ENCODE measurements around the gene ZNF827.

The ZNF827 gene

DNA sequence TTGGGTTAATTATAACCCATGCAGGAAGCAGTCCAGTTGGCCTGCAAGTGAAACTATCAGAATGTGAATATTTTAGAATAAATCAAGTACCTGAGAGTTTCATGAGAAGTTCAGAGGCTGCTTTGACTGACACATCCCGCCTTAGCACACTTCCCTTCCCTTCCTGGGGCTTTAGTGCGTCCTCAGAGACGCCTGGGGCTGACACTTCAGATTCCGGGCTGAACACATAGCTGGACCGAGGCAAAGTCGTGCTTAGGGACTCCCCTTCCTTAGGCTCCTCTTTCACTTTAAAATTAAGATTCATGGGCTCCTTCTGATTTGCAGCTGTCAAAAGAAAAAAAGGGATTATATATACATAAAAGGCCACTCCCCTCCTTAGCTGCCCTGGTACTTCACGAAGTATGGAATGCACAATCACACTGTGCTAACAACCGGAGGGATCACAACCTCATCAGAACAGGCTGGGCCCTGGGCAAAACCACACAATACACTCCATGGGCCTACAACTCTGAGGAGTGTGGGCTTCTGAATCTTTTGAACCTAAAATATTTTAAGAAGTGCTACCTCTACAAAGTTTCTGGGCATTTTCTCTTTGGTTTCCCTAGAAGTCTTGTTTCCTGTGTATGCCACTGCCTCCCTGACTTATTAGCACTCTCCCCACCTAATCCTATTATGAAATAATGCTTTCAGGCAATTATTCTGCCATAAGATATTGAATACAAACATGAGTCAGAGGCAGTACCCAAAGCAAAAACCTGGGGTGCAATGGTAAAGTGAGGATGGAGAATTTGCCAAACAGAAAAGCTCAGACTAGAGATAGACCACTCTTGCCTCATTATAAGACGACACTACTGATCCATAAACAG, 68.2 kb downstream of the ZNF827 start:
- no peak overlapping the region for H3K4me3 ChIP-seq
- no peaks in the 10 kb centered on the region for H3K27me3 ChIP-seq
- H3K9me3 ChIP-seq: no peaks in the 10 kb centered on the region
- no peak for DNase-seq
- peaks cover 0 to 24% (median 17%) of the 10 kb centered on the region in 4 donors for H3K4me1 ChIP-seq
- no peak overlapping the region for H3K27ac ChIP-seq
- H3K36me3 ChIP-seq: peaks cover 0 to 15% (median 0%) of the 10 kb centered on the region in 3 donors
- TF ChIP-seq, protein P1, sequence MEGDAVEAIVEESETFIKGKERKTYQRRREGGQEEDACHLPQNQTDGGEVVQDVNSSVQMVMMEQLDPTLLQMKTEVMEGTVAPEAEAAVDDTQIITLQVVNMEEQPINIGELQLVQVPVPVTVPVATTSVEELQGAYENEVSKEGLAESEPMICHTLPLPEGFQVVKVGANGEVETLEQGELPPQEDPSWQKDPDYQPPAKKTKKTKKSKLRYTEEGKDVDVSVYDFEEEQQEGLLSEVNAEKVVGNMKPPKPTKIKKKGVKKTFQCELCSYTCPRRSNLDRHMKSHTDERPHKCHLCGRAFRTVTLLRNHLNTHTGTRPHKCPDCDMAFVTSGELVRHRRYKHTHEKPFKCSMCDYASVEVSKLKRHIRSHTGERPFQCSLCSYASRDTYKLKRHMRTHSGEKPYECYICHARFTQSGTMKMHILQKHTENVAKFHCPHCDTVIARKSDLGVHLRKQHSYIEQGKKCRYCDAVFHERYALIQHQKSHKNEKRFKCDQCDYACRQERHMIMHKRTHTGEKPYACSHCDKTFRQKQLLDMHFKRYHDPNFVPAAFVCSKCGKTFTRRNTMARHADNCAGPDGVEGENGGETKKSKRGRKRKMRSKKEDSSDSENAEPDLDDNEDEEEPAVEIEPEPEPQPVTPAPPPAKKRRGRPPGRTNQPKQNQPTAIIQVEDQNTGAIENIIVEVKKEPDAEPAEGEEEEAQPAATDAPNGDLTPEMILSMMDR (IDR thresholded peaks at IDR 0.05): no peak
- intact Hi-C loops (cut with DNase I; ENCODE audit: low total_unique reads): no loop called here

DNA sequence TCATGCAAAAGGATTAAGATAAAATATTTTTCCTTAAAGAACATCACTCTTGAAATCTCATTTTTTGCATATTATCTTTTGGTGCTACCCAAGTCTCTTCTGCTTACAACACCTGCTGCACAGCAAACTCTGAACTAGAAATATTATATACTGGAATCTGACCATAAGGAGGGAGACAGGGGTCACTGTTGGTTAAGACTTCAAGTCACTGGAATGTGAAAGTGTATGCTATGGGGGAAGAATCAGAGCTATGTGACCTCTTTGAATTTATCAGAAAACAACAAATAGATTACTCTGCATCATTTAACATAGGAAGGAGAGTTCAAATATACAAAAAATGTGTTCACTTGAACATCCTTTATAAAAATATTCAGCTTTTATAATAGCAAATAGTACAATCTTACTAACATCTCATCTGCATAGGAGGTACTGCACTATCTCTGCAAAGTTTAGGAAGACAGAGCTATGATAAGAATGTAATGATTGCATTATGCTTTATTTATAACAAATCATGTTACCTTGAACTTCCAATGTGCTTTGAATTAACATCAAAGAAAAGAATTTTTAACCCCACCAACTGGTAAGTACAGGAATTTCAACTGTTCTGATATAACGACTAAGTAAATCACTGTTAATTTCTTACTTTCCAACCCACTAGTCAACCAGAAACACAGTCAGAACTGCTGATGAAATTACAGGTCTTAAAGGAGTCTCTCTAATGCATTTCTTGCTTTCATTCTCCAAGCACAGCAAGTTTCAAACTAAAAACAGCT, 69.8 kb downstream of the ZNF827 start:
- TF ChIP-seq, protein P1 (IDR thresholded peaks at IDR 0.05): no peak
- no peak overlapping the region for H3K4me3 ChIP-seq
- intact Hi-C loops (cut with DNase I; ENCODE audit: low total_unique reads): no loop called here
- peaks cover 0 to 32% (median 20%) of the 10 kb centered on the region in 4 donors for H3K4me1 ChIP-seq
- no peak for DNase-seq
- H3K27ac ChIP-seq: no peak overlapping the region
- peaks cover 0 to 15% (median 0%) of the 10 kb centered on the region in 3 donors for H3K36me3 ChIP-seq
- no peaks in the 10 kb centered on the region for H3K9me3 ChIP-seq
- no peaks in the 10 kb centered on the region for H3K27me3 ChIP-seq

DNA sequence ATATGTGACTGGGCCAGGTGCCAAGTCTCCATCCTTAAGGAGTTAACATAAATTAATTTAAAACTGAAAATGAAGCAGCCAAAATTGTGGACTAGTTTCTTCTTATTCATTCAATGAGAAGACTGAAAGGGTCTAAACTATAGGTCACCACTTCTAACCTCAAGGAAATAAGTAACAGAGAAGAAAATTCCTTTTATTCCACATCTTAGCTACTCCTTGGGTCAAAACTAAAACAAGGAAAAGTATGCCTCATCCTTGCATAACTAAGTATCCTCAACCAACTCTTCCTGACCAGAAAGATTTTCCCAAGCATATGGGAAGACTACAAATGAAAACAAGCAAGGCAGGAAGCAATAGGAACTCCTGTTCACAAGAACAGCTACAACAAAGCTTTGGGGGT, 71.2 kb downstream of the ZNF827 start:
- no peaks in the 10 kb centered on the region for H3K9me3 ChIP-seq
- H3K4me1 ChIP-seq: peaks cover 0 to 35% (median 24%) of the 10 kb centered on the region in 4 donors
- no peak overlapping the region for H3K27ac ChIP-seq
- intact Hi-C loops (cut with DNase I; ENCODE audit: low total_unique reads): no loop called here
- H3K36me3 ChIP-seq: peaks cover 0 to 13% (median 0%) of the 10 kb centered on the region in 3 donors
- no peaks in the 10 kb centered on the region for H3K27me3 ChIP-seq
- DNase-seq: no peak
- TF ChIP-seq, protein P1 (IDR thresholded peaks at IDR 0.05): no peak
- no peak overlapping the region for H3K4me3 ChIP-seq

DNA sequence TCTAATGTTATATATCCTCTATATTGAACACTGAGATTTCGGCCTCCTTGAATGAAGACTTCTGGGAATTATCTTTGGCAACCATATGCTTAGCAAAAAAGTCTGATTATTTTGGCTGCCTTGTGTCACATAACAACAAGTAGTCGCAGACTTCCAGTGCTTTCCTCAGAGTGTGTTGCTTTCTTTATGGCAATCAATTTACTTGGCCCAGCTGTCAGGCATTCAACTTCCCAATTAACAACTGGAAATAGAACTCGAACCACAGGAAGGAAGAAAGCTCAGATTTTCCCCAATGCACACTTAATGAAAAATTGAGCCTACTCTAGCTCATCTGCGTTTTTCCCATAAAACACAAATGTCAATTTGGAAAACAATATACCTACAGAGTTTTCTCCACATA, 71.6 kb downstream of the ZNF827 start:
- TF ChIP-seq, protein P1 (IDR thresholded peaks at IDR 0.05): no peak
- Histone ChIP-seq H3K9me3 (no peaks in the 10 kb centered on the region), H3K27me3 (no peaks in the 10 kb centered on the region), H3K27ac (no peak overlapping the region), H3K4me3 (no peak overlapping the region), H3K4me1 (peaks cover 0 to 39% (median 25%) of the 10 kb centered on the region in 4 donors), H3K36me3 (peaks cover 0 to 9% (median 0%) of the 10 kb centered on the region in 3 donors)
- DNase-seq: no peak
- intact Hi-C loops (cut with DNase I; ENCODE audit: low total_unique reads): no loop called here

DNA sequence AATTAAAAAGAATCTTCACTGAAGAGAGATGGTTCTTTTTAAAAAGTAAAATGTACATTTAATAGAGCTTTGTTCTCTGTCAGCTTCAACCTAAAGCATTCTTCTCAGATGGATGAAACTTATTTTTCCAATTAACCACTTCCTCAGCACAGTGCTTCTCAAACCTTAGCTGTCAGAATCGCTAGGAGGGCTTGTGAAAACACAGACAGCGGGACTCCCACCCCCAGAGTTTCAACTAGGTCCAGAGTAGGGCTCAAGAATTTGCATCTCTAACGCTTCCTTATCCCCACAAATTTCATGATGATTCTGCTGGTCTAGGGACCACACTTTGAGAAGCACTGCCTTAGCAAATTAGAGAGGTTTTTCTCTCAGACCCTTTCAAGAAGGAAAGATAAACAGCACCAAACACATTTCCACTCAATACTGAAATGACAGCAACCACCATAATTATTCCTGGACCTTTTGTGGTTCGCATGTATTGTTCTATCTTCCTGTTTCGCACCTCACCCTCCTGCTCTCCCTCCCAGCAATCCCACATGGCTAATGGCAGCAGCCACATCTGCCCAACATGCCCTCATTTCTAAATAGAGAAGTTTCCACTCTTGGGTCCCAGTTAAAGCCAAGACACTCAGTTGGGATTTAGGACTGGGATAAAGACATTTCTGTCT, 73.2 kb downstream of the ZNF827 start:
- Histone ChIP-seq H3K4me3 (no peak overlapping the region), H3K36me3 (peaks cover 0 to 6% (median 0%) of the 10 kb centered on the region in 3 donors), H3K9me3 (no peaks in the 10 kb centered on the region), H3K4me1 (peaks cover 0 to 47% (median 33%) of the 10 kb centered on the region in 4 donors), H3K27ac (peak overlapping the region in 1 of 2 donors; percentile 45), H3K27me3 (no peaks in the 10 kb centered on the region)
- no peak for DNase-seq
- TF ChIP-seq, protein P1 (IDR thresholded peaks at IDR 0.05): no peak
- intact Hi-C loops (cut with DNase I; ENCODE audit: low total_unique reads): no loop called here
